Activated T-cell treated with anti-CD3 and anti-CD28 coated beads for 48 hours (primary cell): Measurements from ENCODE around the gene HHAT.

Experiments used
- DNase-seq: peaks from one replicate; pipeline ENCODE4 v3.0.0-alpha.2; 2020; ENCODE audit warnings: low read depth

HHAT gene

GRCh38 chr1:210600421-210601159 lies 271.9 kb downstream of the HHAT start:
- DNase-seq: no peak

- DNase-seq: no peak
Measured at GRCh38 chr1:210603123-210603522, 274.4 kb downstream of the HHAT start.

GRCh38 chr1:210605099-210605498 lies 276.4 kb downstream of the HHAT start:
- DNase-seq: no peak

- DNase-seq: no peak
Measured at GRCh38 chr1:210607361-210607760, 278.7 kb downstream of the HHAT start.

GRCh38 chr1:210608767-210609166 lies 280.1 kb downstream of the HHAT start:
- DNase-seq: no peak

- no peak for DNase-seq
Measured at GRCh38 chr1:210616356-210616755, 287.7 kb downstream of the HHAT start.

GRCh38 chr1:210617293-210617692 lies 288.6 kb downstream of the HHAT start:
- DNase-seq: no peak

GRCh38 chr1:210618369-210618768 lies 289.7 kb downstream of the HHAT start:
- DNase-seq: no peak

- no peak for DNase-seq
Measured at GRCh38 chr1:210620867-210621488, 292.3 kb downstream of the HHAT start.

- no peak for DNase-seq
Measured at GRCh38 chr1:210621712-210622111, 293.0 kb downstream of the HHAT start.

- no peak for DNase-seq
Measured at GRCh38 chr1:210624722-210625121, 296.0 kb downstream of the HHAT start.

- DNase-seq: no peak
Measured at GRCh38 chr1:210625715-210626114, 297.0 kb downstream of the HHAT start.

- no peak for DNase-seq
Measured at GRCh38 chr1:210626341-210626740, 297.6 kb downstream of the HHAT start.

- DNase-seq: no peak
Measured at GRCh38 chr1:210627755-210628154, 299.1 kb downstream of the HHAT start.

GRCh38 chr1:210629276-210629675 lies 300.6 kb downstream of the HHAT start:
- no peak for DNase-seq

- no peak for DNase-seq
Measured at GRCh38 chr1:210631399-210631798, 302.7 kb downstream of the HHAT start.

- no peak for DNase-seq
Measured at GRCh38 chr1:210633140-210633539, 304.4 kb downstream of the HHAT start.

GRCh38 chr1:210633636-210634035 lies 304.9 kb downstream of the HHAT start:
- no peak for DNase-seq

- no peak for DNase-seq
Measured at GRCh38 chr1:210635108-210635507, 306.4 kb downstream of the HHAT start.

GRCh38 chr1:210641582-210641981 lies 312.9 kb downstream of the HHAT start:
- DNase-seq: no peak

GRCh38 chr1:210645582-210646257 lies 317.0 kb downstream of the HHAT start:
- DNase-seq: no peak

- no peak for DNase-seq
Measured at GRCh38 chr1:210646258-210646616, 317.5 kb downstream of the HHAT start.
